Stimulated activated CD4-positive, alpha-beta T cell treated with anti-CD3 and anti-CD28 coated beads, TNF-alpha, amount 100 ng/mL, for 24 hours (primary cell): ENCODE measurements around the gene C22orf42.
"Not testable (repeated sequence)": the region's sequence is repeated elsewhere in the genome, so short reads cannot be mapped to it uniquely, and the experiment has no call there.

Experiments used
- DNase-seq, 3 experiments: peaks; one replicate each; pipeline ENCODE4 v3.0.0-alpha.2; 2020; ENCODE audit warnings: low read depth in 3 of 3

Gene C22orf42

GRCh38 chr22:32135958-32136357 lies 23.1 kb downstream of the C22orf42 start:
- DNase-seq = not testable (repeated sequence)

- not testable (repeated sequence) for DNase-seq
These were observed 24.3 kb downstream of the C22orf42 start for GRCh38 chr22:32134796-32135195.

- DNase-seq = no peak
These were observed 26.3 kb downstream of the C22orf42 start for GRCh38 chr22:32132783-32133182.

- DNase-seq = no peak
These were observed 27.0 kb downstream of the C22orf42 start for GRCh38 chr22:32132126-32132525.

- DNase-seq = no peak
These were observed 28.6 kb downstream of the C22orf42 start for GRCh38 chr22:32130464-32130863.

- DNase-seq = no peak
These were observed 31.2 kb downstream of the C22orf42 start for GRCh38 chr22:32127904-32128303.

GRCh38 chr22:32123657-32124056 lies 35.4 kb downstream of the C22orf42 start:
- no peak for DNase-seq

- DNase-seq = no peak
These were observed 36.2 kb downstream of the C22orf42 start for GRCh38 chr22:32122899-32123298.

- no peak for DNase-seq
These were observed 38.5 kb downstream of the C22orf42 start for GRCh38 chr22:32120603-32121002.

- no peak for DNase-seq
These were observed 39.4 kb downstream of the C22orf42 start for GRCh38 chr22:32119568-32120235.

GRCh38 chr22:32112380-32112779 lies 46.7 kb downstream of the C22orf42 start:
- DNase-seq = no peak

- no peak for DNase-seq
These were observed 52.2 kb downstream of the C22orf42 start for GRCh38 chr22:32106930-32107329.

- no peak for DNase-seq
These were observed 55.3 kb downstream of the C22orf42 start for GRCh38 chr22:32103658-32104315.

GRCh38 chr22:32100711-32101110 lies 58.4 kb downstream of the C22orf42 start:
- no peak for DNase-seq
